NCI-H774 (cell line): ENCODE results near the gene OR7D2.
"Not testable (repeated sequence)": the region's sequence is repeated elsewhere in the genome, so short reads cannot be mapped to it uniquely, and the experiment has no call there.

Experiments
- DNase-seq: peaks from one replicate; lab custom pipeline; 2025; lab: John Stamatoyannopoulos, UW

The OR7D2 gene

DNA sequence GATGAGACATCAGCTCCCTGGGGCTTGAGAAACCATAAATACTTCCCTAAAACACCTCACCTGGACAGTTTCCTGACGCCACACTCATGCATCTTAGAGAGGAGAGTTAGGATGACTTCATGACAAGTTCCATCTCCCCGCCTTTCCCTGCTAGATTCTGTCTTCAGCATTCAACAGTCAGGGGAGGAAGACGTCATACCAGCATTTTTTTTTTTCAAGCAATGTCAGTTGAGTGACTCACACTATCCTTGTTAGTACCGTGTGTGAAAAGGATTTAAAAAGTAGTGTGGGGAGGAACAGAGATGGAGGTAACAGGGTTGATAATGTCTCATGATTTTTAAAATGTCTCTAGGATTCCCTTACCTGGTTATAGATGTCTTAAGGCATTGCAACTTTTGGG lies at the start of gene OR7D2:
OR7D2 (plus strand) TSS at position 79 of the 400 bp plus-strand sequence. CDS start 6,803 bp downstream, outside the sequence.
- DNase-seq = no peak

DNA sequence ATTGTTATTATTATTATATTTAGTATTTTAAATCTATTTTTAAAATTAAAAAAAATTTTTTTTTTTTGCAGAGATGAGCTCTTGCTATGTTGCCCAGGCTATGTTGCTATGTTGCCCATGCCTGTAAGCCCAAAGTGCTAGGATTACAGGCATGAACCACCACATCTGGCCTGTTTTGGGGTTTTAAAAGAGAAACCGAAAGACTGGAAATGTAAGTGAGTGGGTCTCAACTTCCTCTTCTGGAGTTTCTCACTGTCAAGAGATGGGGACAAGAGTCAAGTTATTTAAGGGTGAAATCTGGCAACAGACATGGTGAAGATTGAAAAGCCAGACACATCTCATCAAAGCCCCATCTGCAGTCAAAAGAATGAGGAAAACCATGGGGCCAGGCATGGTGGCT lies 47.8 kb upstream of the OR7D2 start:
- no peak for DNase-seq

DNA sequence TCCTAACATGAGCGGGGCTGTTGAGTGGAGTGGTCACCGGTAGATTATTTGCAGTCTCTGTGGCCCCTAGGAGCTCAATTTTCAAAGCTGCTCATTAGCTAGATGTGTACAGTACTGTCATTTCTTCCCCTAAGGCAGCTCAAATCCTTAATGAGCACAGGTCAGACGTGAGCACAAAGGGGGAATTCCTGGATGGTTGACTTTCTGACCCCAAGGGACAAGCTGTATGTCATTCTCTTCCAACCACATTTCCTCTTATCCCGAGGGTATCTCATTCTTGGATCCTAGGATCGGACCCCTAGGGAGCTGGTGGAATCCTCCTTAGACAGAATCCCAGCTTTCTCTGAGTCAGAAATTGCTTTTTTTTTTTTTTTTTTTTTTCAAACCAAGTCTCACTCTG lies 46.4 kb upstream of the OR7D2 start:
- no peak for DNase-seq

DNA sequence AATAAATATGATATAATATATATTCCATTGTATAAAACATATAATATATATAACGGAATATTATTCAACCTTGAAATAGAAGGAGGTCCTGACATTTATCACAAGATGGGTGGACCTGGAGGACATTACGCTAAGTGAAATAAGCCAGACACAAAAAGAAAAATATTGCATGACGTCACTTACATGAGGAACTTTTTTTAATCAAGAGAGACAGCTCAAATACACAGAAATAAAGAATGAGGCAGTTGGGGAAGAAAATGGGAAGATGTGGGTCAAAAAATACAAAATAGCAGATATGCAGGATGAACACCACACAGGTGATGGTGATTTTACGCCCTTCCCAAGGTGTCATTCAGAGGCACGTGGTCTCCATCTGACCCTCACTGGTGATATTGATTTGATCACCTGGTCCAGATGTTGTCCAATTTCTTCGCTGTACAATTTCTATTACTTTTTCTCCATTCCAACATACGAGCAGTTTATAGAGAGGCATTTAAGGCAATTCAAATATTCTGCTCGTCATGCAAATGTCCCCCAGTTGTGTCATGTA lies 39.1 kb upstream of the OR7D2 start:
- DNase-seq = no peak

DNA sequence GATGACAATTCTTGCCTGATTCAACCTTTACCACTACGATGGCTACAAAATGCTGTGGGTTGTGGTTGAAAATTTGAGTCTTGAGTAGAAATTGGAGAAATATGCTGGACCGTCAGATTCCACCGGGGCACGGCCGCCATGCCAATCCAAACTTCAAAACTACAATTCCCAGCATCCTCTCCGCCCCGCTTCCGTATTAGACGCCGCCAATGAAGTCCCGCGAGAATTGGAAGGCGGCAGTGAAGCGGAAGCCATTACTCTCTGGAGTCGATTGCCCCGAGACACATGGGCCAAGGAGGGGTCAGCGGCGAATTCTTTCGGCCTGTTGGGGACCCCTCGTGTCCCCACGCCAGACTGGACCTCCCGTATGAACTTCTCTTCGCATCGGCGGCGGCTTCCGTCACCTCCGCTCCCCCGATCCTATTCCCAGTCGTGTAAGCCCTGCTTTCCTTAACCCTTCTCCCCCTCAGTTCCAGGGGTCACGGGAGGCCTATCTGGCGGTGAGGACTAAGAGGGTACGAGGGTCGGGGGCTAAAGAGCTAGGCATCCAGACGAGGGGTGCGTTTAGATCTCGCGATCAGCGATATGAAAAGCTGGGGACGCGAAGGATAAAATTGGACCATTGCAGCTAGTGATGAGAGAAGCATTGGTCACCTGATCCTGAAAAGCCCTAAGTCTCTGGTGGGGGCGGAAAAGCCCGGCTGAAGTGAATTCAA lies 38.5 kb upstream of the OR7D2 start, which contains the start of gene ZNF317:
ZNF317 (plus strand) TSS at position 239 of the 716 bp plus-strand sequence. CDS start 15,620 bp downstream, outside the sequence.
- DNase-seq = peak; percentile 86

DNA sequence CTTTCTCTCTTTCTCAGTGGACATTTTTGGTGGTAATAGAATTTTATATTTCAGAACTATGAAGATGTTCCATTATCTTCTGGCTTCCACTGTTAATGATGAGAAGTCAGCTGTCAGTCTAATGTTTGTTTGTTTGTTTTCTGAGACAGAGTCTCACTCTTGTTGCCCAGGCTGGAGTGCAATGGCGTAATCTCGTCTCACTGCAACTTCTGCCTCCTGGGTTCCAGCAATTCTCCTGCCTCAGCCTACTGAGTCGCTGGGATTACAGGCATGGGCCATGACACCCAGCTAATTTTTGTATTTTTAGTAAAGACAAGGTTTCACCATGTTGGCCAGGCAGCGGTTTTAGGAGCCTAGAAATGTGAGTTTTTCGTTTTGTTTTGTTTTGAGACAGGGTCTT lies 33.9 kb upstream of the OR7D2 start:
- DNase-seq = no peak

DNA sequence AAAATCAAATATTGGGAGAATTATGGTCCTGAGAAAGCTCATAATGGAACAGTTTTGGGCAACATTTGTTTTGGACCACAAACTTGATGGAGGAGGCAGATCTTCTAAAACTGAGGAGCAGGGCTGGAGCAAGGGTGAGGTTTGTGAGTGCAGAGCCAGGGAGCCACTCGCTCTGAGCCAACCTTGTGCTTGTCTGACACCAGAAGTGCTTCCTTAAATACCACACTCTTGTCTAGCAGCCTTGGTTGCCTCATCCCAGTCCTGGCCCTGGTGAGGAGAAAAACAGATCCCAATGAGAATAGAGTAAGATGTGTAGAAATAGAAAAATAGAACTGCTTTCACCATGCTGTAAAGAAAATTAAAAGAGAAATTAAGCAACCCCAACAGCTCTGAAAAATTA lies 31.9 kb upstream of the OR7D2 start:
- DNase-seq = no peak

DNA sequence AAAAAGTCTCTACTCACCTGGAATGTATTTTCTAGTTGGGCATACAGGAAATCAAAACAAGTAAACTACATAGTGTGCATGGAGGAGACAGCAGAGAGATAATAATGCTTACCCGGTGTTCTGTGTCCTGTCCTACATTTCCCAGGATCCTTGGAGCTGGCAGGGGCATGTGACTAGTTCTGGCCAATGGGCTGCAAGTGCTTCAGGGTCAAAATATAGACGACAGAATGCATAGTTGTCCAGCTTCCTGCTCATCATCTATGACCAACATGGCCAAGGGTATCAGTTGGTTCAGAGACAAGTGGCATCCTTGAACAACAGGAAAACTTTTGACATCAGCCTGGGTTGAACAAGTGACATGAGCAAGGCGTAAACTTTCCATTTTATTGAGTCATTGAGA lies 30.1 kb upstream of the OR7D2 start:
- DNase-seq = no peak

DNA sequence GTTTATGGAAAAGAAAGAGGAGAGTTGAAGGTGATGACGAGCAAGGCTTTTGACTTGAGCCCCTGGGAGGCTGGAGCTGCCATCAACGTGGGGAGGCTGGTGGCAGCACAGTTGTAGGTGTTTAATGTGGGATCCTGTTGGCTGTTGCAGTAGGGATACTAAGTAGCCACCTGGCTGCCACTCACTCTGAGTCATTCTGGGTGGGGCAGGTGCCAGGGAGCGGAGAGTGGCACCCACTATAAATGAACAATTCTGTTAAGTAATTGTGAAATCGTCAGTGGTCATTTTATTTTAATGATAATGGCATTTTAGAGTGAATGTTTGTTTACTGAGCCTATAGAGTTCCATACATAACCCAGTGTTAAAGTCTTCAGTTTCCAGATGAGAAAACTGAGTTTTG lies 28.8 kb upstream of the OR7D2 start:
- DNase-seq = no peak

DNA sequence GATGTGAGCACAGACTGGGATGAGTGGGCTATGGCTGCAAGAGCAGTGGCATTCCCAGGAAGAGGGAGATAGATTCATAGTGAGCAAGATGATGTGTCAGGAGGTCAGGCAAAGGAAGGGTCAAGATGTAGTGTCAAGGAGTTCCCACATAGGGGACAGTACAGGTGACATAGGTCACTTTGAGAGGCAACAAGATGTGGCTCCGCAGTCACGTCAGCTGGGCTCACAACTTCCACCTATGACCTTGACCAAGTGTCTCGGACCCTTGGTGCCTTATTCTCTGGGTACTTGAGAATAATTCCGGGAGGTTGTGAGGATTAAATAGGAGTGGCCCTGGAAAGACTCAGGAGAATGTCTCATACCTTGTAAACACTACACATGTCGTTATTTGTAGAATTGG lies 28.1 kb upstream of the OR7D2 start:
- no peak for DNase-seq

DNA sequence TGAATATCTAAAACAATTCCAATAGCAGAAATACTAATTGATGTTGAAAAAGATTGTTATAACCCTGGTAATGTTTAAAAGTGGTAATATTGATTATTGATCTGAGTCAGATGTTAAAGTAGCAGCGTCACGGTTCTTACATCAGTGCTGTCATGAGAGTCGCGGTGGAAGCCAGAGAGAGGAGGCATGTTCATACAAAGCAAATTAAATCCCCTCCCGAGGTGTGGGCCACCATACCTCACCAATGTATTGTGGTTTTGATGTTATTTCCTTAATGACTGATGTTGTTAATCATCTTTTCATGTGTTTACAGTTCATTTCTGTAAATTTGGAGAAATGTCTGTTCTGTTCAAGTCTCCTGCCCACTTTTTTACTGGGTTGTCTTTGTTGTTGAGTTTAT lies 27.4 kb upstream of the OR7D2 start:
- no peak for DNase-seq

DNA sequence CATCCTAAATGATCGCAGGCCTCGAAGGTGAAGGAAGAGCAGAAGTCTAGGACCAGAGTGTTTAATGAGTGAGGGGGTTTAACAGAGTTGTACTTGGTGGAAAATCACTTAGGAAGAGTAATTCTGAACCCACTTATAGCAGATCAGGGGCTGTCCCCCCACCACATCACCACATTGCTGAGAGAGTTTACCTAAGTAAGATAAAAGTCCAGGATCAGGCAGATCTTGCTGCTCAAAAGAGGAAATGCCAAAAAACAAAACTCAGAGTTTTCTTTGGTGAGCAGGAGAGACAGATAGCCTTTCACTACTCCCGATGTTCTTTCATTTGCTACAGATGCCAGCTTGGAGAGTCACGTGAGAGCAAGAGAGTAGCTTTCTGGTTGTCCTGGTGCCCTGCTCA lies 23.2 kb upstream of the OR7D2 start:
- no peak for DNase-seq

DNA sequence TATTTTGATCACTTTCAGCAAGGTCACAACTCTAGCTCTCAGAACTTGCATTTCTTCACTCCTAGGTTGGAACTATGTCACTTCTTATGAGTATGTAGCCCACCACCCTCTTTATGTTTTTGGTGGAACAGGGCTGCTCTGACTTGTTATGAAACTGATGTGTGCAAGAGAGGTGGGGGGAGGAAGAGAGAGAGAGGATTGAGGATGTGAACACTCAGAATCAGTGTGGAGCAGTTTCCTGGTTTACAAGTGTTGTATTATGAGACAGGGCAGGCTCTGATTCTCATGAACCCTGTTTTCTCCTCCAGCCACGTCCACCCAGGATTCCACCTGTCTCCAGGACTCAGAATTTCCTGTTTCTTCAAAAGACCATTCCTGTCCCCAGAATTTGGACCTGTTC lies 22.5 kb upstream of the OR7D2 start:
- no peak for DNase-seq

DNA sequence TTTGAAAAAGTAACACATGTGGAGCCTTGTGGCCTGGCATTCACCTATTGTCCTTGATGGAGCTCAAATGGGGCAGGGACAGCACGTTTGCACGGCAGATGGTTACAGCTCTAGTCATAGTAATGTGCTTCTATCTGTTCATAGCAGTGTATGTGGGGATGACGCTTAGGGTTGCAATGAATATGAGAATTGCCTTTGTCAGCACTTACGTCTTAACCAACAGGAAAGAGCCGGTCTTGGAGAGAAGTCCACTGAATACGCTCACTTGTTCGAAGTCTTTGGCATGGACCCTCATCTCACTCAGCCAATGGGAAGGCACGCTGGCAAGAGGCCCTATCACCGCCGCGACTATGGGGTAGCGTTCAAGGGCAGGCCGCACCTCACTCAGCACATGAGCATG lies 18.9 kb upstream of the OR7D2 start:
- no peak for DNase-seq

DNA sequence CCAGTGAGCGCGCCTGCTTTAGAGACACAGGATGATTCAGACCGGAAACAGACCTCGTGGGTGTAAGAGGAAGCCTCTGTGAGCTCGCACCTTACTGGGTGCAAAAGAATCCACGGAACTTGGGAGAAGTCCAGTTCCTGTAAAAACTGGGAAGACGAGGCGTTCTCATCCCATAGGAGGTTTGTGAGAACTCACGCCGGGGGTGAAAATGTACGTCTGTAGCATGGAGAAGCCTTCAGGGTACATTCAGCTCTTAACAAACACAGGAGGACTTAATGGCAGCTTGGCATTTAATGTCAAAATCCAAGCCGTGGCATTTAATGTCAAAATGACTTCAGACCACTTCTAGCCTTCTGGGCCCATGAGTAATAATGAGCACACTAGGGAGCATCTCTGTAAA lies 17.4 kb upstream of the OR7D2 start:
- DNase-seq = no peak

DNA sequence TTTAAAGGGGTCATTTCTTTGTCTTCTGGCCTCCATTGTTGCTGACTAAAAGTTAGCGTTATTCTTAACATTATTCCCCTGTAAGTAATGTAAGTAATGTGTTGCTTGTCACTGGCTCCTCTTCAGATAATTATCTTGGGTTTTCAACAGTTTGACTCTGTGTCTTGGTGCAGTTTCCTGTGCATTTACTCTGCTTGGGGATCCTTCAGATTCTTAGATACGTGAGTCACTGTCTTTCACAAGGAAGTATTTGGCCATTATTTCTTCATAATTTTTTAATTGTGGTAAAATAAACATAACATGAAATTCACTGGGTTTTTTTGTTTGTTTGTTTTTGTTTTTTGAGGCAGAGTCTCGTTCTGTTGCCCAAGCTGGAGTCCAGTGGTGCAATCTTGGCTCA lies 13.5 kb upstream of the OR7D2 start:
- no peak for DNase-seq

DNA sequence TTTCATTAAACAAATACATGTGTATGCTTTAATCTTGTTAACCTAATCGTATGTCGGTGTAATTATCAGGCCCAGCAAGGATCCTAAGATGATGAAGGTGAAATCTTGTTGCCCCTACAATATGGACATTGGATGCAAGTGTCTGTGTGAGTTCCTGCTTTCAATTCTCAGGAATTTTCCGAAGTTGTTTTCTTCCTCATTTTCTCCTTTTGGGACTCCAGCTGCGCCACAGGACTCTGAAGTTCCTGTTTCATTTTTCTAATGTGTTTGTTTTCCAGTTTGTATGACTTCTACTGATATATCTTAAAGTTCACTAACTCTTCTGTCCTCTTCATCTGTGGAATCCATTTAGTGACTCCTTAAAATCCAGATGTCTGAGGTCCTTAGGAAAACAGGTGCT lies 11.9 kb upstream of the OR7D2 start:
- no peak for DNase-seq

DNA sequence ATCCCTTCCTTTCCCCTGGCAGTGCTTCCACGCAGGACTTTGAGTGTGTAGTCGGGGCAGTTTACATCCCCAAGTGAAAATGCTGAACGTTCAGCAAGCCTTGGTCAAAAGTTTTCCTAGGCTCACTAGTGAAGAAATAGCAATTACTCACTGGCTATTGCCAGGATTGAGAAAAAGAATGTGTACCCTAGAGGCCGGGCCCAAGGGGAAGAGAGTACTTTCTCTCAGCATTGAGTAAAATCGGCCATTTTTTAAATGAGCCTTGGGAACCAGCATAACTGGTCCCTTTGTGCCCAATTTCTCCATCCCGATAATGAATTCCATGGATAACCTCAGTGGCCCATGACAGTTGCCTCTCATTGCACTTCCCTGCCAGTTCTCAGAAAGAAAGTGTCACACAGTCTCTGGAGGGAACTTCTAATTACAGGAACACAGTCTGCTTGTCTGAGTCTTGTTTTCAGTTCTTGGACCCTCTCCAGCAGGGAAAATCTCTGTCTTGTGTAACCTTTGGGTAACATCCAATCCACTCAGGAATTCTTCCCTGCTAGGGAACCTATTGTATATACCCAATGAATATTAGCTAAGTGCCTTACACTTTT lies 7.3 kb upstream of the OR7D2 start:
- no peak for DNase-seq

DNA sequence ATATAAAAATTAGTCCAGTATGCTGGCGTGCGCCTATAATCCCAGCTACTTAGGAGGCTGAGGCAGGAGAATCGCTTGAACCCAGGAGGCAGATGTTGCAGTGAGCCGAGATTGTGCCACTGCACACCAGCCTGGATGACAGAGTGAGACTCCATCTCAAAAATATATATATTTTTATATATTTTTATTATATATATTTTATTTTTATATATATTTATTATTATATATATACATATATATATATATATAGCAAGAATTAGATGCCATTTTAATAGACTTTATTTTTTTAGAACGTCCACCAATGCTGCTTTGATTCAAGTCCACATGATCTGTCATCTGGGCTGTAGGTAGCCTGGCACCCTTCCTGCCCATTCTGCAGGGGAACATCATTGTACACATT lies 3.5 kb upstream of the OR7D2 start:
- DNase-seq = no peak

DNA sequence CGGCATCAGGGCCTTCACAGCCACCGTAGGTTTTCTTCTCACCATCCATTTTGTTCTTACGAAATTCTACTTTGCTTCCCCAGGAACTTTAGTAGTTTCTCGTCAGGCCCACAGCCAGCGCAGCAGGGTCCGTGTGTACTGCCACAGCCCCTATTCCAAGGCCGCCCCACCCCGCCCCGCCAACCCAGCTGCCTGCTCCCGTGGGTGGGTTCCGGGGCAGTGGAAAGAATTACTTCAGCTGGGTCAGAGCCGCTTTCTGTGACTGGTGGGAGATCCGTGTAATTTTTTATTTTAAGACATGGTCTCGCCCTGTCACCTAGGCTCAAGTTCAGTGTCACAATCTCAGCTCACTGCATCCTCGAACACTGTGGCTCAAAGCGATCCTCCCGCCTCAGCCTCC lies 4.2 kb downstream of the OR7D2 start:
- DNase-seq = no peak

DNA sequence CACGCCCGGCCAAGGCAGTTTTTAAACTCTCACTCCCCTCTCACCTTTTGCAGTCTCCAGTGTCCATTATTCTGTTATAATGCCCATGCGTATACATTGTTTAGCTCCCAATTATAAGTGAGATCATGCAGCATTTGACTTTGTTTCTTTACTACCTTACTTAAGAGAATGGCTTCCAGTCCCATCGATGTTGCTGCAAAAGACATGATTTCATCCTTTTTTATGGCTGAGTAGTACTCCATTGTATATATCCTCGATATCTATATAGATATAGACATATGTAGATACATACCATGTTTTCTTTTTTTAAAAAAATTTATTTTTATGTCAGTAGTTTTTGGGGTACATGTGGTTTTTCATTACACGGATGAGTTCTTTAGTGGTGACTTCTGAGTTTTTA lies 8.4 kb downstream of the OR7D2 start:
- DNase-seq = no peak

DNA sequence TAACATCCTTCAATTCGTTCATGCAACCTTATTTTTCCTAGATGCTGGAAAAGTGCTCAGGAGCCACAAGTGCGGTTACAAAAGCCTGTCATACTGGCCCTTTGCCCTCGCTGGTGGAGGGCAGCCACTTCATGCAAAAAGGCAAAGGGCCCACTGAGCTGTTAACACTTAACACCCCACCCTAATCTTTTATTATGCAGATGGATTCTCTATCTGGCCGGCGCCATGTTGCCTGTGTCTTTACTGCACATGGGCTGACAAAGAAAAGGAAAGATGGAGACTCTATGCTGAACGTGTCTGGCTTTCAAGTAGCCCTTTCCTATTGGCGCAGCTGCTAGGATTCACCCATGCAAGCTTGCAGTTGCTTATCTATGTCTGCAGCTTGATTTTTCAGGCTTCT lies 10.8 kb downstream of the OR7D2 start:
- no peak for DNase-seq

DNA sequence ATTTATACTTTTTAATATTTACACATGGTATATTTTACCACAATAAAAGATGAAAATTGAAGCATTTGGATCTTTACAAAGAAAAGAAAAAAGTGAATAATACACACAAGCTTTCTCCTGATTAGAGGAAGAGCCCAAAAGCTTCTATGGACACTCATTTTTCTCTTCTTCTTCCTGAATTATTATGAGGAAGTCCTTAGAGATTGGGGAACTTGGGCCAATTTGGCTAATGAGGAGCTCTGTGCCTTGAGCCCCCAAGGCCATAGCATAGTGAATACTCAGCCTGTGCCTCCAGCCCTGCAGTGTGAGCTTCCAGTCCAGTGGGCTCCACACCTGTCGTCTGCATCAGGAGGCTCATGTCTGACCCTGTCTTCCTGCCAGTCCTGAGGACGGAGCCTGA lies 19.3 kb downstream of the OR7D2 start:
- DNase-seq = not testable (repeated sequence)
